Retinal pigment epithelial cell (primary cell): ENCODE data around the gene GINS3.

Source experiments
- DNase-seq: peaks from one replicate; pipeline ENCODE4 v3.0.0-alpha.2; 2010; ENCODE audit warnings: low read depth
- H3K4me3 ChIP-seq: 2 replicates; pipeline ENCODE4 v1.5.1; 2011; ENCODE audit warnings: mild to moderate bottlenecking, low read length, control low read depth, moderate library complexity
- CTCF ChIP-seq: conservative IDR thresholded peaks from 2 replicates; pipeline ENCODE4 v1.5.1; 2011; ENCODE audit warnings: low read depth, low read length, control low read depth, inconsistent platforms

Gene GINS3

DNA sequence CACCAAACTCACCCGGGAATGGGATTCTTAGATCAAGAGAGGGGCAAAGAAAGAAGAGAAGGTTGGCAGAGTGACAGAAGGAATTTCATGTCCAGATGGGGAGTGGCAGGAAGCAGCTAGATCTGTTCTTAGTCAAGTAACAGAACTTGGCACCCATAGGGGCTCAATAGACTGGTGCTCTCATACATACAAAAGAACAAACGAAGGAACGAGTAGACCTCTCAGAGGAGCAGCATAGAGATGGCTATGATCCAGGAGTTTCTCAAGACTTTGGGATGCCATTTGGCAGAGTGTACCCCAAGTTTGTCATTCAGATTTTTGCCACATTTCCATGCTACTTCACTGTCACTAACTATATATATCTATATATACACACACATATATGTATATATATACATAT is 47.9 kb downstream of the GINS3 start:
- TF ChIP-seq CTCF, result no peak

DNA sequence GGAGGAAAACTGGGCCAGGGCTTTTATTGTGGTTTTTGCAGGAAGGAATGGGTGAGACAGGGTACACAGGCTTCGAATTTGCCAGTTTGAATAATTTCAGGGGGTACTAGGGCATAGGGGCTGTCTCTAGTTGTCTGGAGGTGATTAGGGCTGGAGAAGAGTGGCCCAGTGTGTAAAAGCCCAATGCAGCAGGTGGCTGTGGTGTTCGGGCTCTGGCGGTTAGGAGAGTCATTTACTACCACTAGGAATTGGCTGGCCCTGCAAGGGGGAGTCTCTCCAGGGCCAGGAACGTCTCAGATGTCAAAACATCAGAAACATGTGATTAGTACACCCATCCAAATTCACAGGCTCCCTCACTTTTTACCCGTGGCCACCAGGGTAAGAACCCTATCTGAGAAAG is 50.3 kb downstream of the GINS3 start:
- no peak overlapping the region for H3K4me3 ChIP-seq

More for the DNA sequence above, 47.9 kb downstream of the GINS3 start:
- H3K4me3 ChIP-seq, result no peak overlapping the region
- DNase-seq, result no peak

DNA sequence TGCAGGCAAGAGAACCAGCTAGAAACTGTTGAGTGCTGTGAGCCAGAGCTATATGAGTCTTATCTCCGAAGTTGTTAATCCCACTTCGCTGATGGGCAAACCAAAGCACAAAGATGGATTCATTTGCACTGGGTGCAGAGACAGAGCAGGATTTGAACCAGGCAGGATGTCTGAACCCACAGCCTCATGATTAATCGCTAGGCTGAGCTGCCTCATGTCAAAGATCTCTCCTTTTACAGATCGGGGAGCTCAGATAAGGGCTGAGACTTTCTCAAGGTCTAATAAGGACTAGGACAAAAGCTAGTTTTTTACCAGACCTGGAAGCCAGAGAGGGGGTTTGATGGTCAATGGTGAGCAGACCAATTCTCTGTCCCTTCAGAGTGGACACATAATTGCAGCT is 51.5 kb downstream of the GINS3 start:
- DNase-seq, result no peak
- TF ChIP-seq CTCF, result no peak
- no peak overlapping the region for H3K4me3 ChIP-seq

More for the DNA sequence above, 50.3 kb downstream of the GINS3 start:
- no peak for TF ChIP-seq CTCF
- DNase-seq, result no peak

- TF ChIP-seq CTCF, result no peak
- no peak overlapping the region for H3K4me3 ChIP-seq
- DNase-seq, result no peak
Observed at GRCh38 chr16:58444265-58444664, 52.0 kb downstream of the GINS3 start.

- no peak for DNase-seq
- TF ChIP-seq CTCF, result no peak
- no peak overlapping the region for H3K4me3 ChIP-seq
Observed at GRCh38 chr16:58448890-58449289, 56.6 kb downstream of the GINS3 start.

GRCh38 chr16:58449306-58449705 is 57.0 kb downstream of the GINS3 start:
- TF ChIP-seq CTCF, result no peak
- H3K4me3 ChIP-seq, result no peak overlapping the region
- no peak for DNase-seq

DNA sequence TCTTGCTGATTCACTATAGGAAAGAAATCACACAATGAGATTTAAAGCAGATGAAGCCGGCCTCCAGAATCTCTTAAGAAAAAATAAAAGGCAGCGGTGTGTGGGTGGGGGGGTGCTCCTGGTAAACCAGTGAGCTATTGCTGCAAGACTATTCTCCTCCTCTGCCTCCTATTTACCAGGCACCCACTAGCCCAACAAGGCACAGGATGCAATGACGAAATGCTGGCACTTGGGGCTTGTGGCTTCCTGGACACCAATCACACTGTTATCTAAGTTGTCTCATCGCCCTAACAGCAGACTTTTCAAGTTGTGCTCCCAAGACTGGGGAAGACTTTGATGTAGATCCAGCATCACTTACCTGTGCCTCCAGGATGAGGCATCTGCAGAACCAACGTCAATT is 57.5 kb downstream of the GINS3 start:
- TF ChIP-seq CTCF, result no peak
- no peak overlapping the region for H3K4me3 ChIP-seq
- no peak for DNase-seq
